Measurements from ENCODE around the gene PDE4D. TPM values are rescaled to one million over a fixed set of nuclear protein-coding genes. Genes with fewer than 3 reads are reported as not detected.

Gene PDE4D
- total and polyA plus RNA-seq, 11 donors: 5.2 to 68.3 (median 42.1) TPM

DNA sequence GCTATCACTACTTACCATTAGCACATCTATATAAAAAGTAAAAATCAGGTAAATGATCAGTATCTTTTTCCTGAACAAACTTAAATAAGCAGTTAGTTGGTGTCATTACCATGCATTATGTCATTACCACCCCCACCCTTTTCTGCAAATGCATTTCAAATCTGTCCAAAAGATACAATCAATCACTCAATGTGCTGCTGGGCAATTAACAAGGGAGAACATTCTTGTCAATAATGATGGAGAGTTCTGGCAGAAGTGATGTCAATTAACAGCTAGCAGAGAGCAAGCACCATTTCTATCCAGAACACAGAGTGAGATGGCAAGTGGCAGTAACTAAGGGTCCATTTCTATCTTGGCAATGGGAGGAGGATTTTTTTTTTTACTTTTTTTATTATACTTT lies 3.5 kb upstream of the PDE4D start:
- no peak overlapping the region for H3K27ac ChIP-seq
- H3K4me3 ChIP-seq: no peak overlapping the region
- peaks cover 0 to 59% (median 18%) of the 10 kb centered on the region in 9 donors for H3K27me3 ChIP-seq
- intact Hi-C loops (cut with DNase I): no loop called here
- no peak for DNase-seq
- no peaks in the 10 kb centered on the region for H3K36me3 ChIP-seq
- no peak for ATAC-seq
- H3K4me1 ChIP-seq: peaks cover 0 to 9% (median 4%) of the 10 kb centered on the region in 12 donors
- no peaks in the 10 kb centered on the region for H3K9me3 ChIP-seq
- TF ChIP-seq POLR2A (IDR thresholded peaks at IDR 0.05): no peak
- TF ChIP-seq, protein P1, sequence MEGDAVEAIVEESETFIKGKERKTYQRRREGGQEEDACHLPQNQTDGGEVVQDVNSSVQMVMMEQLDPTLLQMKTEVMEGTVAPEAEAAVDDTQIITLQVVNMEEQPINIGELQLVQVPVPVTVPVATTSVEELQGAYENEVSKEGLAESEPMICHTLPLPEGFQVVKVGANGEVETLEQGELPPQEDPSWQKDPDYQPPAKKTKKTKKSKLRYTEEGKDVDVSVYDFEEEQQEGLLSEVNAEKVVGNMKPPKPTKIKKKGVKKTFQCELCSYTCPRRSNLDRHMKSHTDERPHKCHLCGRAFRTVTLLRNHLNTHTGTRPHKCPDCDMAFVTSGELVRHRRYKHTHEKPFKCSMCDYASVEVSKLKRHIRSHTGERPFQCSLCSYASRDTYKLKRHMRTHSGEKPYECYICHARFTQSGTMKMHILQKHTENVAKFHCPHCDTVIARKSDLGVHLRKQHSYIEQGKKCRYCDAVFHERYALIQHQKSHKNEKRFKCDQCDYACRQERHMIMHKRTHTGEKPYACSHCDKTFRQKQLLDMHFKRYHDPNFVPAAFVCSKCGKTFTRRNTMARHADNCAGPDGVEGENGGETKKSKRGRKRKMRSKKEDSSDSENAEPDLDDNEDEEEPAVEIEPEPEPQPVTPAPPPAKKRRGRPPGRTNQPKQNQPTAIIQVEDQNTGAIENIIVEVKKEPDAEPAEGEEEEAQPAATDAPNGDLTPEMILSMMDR (IDR thresholded peaks at IDR 0.05): no peak

DNA sequence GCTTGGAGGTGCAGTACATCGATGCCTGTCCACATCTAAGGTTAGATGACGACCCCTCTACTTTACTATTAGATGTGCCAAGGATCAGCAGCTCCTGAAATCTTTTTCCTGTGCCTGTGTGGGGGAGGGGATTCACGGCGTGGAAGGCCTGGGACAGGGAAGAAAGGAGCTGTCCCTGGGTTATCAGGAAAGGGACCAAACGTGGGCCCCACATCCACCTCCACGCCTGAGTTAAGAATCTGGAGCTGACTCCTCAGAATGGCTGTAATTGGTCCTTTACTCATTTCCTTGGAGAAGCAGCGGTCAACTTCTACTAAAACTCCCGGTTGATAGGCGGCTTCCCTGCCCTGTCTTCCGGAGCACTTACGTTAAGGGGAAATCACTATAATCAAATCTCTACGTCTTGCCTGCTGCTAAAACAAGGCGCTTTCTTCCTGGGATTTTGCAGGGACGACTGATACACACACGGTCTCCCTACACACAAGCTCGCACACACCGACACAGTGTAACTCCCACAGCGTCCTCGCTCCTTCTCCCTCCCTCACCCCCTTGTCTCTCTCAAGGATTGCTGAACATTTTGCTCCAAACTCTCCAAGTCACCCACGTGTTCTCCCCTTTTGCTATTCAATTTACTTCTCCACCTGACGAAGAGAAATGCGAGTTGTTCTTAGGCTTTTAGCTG lies 1.4 kb downstream of the PDE4D start:
- no peak for TF ChIP-seq POLR2A (IDR thresholded peaks at IDR 0.05)
- TF ChIP-seq, protein P1 (IDR thresholded peaks at IDR 0.05): no peak
- DNase-seq: no peak
- no peak overlapping the region for H3K4me3 ChIP-seq
- no peak for ATAC-seq
- no peaks in the 10 kb centered on the region for H3K9me3 ChIP-seq
- no peaks in the 10 kb centered on the region for H3K36me3 ChIP-seq
- 6 to 7% (median 6%) methylated on average over 19 to 22 of the region's 22 CpGs for WGBS, 4 donors
- H3K27ac ChIP-seq: no peak overlapping the region
- peaks cover 0 to 9% (median 4%) of the 10 kb centered on the region in 12 donors for H3K4me1 ChIP-seq
- H3K27me3 ChIP-seq: peaks cover 0 to 58% (median 27%) of the 10 kb centered on the region in 9 donors
- intact Hi-C loops (cut with DNase I): no loop called here

DNA sequence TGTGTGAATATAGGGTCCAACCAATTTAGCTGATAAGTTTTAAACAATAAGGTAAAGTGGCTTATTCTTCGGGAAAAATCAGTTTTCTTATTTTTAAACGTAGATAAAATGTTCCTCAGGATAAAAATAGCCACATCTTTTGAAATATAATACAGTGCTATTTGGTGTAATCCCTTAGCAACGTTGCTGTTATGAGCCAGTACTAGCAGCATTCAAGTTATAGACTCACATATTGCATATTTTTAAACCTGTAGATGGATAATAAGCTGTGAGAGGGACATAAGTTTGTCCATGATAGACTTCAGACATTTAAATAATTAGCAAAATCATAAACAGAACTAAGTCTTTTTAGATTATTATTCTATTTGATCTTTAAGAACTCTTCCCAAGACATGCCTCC lies 6.3 kb downstream of the PDE4D start:
- DNase-seq (no peak), ATAC-seq (no peak)
- TF ChIP-seq, protein P1 (IDR thresholded peaks at IDR 0.05): no peak
- no peak for TF ChIP-seq POLR2A (IDR thresholded peaks at IDR 0.05)
- intact Hi-C loops (cut with DNase I): no loop called here
- Histone ChIP-seq H3K27me3 (peaks cover 0 to 20% (median 8%) of the 10 kb centered on the region in 9 donors), H3K4me1 (no peaks in the 10 kb centered on the region), H3K27ac (no peak overlapping the region), H3K36me3 (no peaks in the 10 kb centered on the region), H3K9me3 (no peaks in the 10 kb centered on the region), H3K4me3 (no peak overlapping the region)
- WGBS, 4 donors: 51 to 65% (median 60%) methylated on average over 3 of the region's 3 CpGs

DNA sequence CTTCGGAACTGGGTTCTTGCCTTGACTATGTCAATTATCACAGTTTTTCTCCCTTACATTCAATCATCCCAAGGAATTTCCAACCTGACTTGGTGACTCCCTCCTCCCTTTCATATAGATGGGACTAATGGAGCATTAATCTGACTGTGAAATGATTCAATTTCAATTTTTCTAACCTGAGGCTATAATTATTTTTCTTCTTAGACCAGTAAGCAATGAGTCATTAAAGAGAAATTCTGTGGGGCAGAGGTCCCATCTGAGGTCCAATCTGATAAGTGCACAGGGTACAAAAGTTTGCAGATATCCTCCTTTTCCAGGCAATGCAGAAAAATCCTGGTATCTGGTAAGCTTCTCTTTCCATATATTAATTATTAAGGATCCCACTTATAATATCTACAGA lies 18.9 kb downstream of the PDE4D start:
- intact Hi-C loops (cut with DNase I): no loop called here
- 92 to 96% (median 95%) methylated on average over 1 of the region's 1 CpG for WGBS, 4 donors
- no peaks in the 10 kb centered on the region for H3K4me1 ChIP-seq
- no peak overlapping the region for H3K27ac ChIP-seq
- DNase-seq: no peak
- H3K4me3 ChIP-seq: no peak overlapping the region
- ATAC-seq: no peak
- no peaks in the 10 kb centered on the region for H3K9me3 ChIP-seq
- H3K27me3 ChIP-seq: no peaks in the 10 kb centered on the region
- TF ChIP-seq POLR2A (IDR thresholded peaks at IDR 0.05): no peak
- TF ChIP-seq, protein P1 (IDR thresholded peaks at IDR 0.05): no peak
- H3K36me3 ChIP-seq: no peaks in the 10 kb centered on the region

Data from heart left ventricle (tissue), 16 donors.